PC-3 (cell line): ENCODE measurements around the gene RIOK2. TPM values are rescaled to one million over a fixed set of nuclear protein-coding genes. Genes with fewer than 3 reads are reported as not detected.

Experiments used
- ATAC-seq: fragments of 200-7000 bp; cut with Tn5 transposase; 2 replicates; pipeline ENCODE4 v1.9.1; 2020; ENCODE audit warnings: mild to moderate bottlenecking, moderate library complexity
- BruUV-seq: library from RNA; stranded (reverse); fragments of 400-500 nt; replicated peaks from 2 replicates; lab custom pipeline; 2021; lab: Mats Ljungman, UMichigan
- CTCF ChIA-PET: fragments of 300-600 bp; sonication (Branson Sonifier 250); formaldehyde crosslinking; loops from one replicate; lab custom pipeline; 2022; ENCODE audit warnings: antibody characterized with exemption; lab: Charles Lee
- POLR2A ChIA-PET: fragments of 300-600 bp; sonication (Branson Sonifier 250); formaldehyde crosslinking; loops from one replicate; lab custom pipeline; 2022; ENCODE audit warnings: antibody characterized with exemption; ENCODE audit not compliant: unreplicated experiment; lab: Charles Lee
- DNase-seq: peaks from one replicate; pipeline ENCODE4 v3.0.0-alpha.2; 2015
- H2AFZ ChIP-seq: fragments of 300-600 bp; sonication (generic); 2 replicates; pipeline ENCODE4 v1.6.0; 2016; ENCODE audit warnings: antibody characterized with exemption, low read length
- H3F3A ChIP-seq: fragments of 300-600 bp; sonication (generic); one replicate; pipeline ENCODE4 v1.6.0; 2017; ENCODE audit warnings: antibody characterized with exemption, low read length, control low read depth, mild to moderate bottlenecking; ENCODE audit not compliant: unreplicated experiment
- H3K27ac ChIP-seq: fragments of 300-600 bp; sonication (generic); 2 replicates; pipeline ENCODE4 v1.5.1; 2016; ENCODE audit warnings: mild to moderate bottlenecking, low read length
- H3K27me3 ChIP-seq: fragments of 300-600 bp; sonication (generic); 2 replicates; pipeline ENCODE4 v1.6.1; 2016; ENCODE audit warnings: low read length, mixed read lengths
- H3K36me3 ChIP-seq: fragments of 300-600 bp; sonication (generic); 2 replicates; pipeline ENCODE4 v1.6.1; 2016; ENCODE audit warnings: low read depth, mixed run types, low read length, mixed read lengths
- H3K4me1 ChIP-seq: fragments of 300-600 bp; sonication (generic); 2 replicates; pipeline ENCODE4 v1.5.1; 2016; ENCODE audit warnings: low read length; ENCODE audit not compliant: insufficient read depth
- H3K4me2 ChIP-seq: fragments of 300-600 bp; sonication (generic); 2 replicates; pipeline ENCODE4 v1.6.0; 2016; ENCODE audit warnings: low read length
- H3K4me3 ChIP-seq: fragments of 300-600 bp; sonication (generic); 2 replicates; pipeline ENCODE4 v1.5.1; 2016; ENCODE audit warnings: mild to moderate bottlenecking, low read length, mixed read lengths
- H3K79me2 ChIP-seq: fragments of 300-600 bp; sonication (generic); 2 replicates; pipeline ENCODE4 v1.6.1; 2017; ENCODE audit warnings: low read length, mixed read lengths
- H3K9ac ChIP-seq: fragments of 300-600 bp; sonication (generic); 2 replicates; pipeline ENCODE4 v1.6.0; 2016; ENCODE audit warnings: mild to moderate bottlenecking, low read length
- H3K9me2 ChIP-seq: fragments of 300-600 bp; sonication (generic); replicated peaks from 2 replicates; pipeline ENCODE4 v1.6.1; 2016; ENCODE audit warnings: mixed run types, low read length, mixed read lengths
- H3K9me3 ChIP-seq: fragments of 300-600 bp; sonication (generic); 2 replicates; pipeline ENCODE4 v1.6.1; 2016; ENCODE audit warnings: low read length, mixed read lengths
- H4K20me1 ChIP-seq: fragments of 300-600 bp; sonication (generic); 2 replicates; pipeline ENCODE4 v1.6.1; 2016; ENCODE audit warnings: low read length, mixed read lengths
- EZH2 ChIP-seq: fragments of 300-600 bp; sonication (generic); IDR thresholded peaks from one replicate; pipeline ENCODE4 v1.6.1; 2017; ENCODE audit warnings: antibody characterized with exemption, mild to moderate bottlenecking, low read length; ENCODE audit not compliant: unreplicated experiment
- EZH2phosphoT487 ChIP-seq: fragments of 300-600 bp; sonication (generic); IDR thresholded peaks from 2 replicates; pipeline ENCODE4 v1.6.1; 2018; ENCODE audit warnings: mild to moderate bottlenecking, antibody characterized with exemption, low read length, borderline replicate concordance
- intact Hi-C: fragments of 100-400 bp; cut with micrococcal nuclease; formaldehyde crosslinking; loops from 2 replicates; pipeline ENCODE4 v1.9.0; 2023
- total RNA-seq: library from RNA; depleted of rRNA; stranded (reverse); fragments of >200 nt; gene quantifications from 2 replicates; pipeline ENCODE4 v1.2.3, GENCODE V29; 2014
- TF ChIP-seq, protein P1 (sequence below): fragments of 300-600 bp; sonication (generic); conservative IDR thresholded peaks from 2 replicates; pipeline ENCODE4 v1.5.1; 2017; ENCODE audit warnings: antibody characterized with exemption, low read depth, mild to moderate bottlenecking, low read length

Gene RIOK2
- total RNA-seq, 1 experiment from 2014 or later: 16.1 TPM

DNA sequence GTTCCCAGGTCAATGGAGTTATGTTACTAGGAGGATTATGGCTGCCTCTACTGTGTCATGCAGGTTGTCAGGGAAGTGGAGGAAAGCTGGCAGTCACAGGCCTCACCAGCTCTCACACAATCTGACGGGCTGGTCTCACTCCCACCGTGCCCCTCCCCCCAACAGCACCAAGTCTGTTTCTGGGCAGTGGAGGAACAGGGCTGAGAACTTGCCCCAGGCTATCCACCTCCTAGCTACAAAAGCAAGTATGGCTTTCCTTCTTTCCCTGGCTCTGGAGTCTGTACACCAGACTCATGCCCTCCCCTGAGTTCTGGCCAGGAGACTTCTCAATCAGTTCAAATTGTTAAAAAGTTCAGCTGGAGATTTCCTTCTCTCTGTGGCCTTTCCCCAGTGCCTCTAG lies 25.7 kb upstream of the RIOK2 start:
- Histone ChIP-seq H3K9me3 (no peaks in the 10 kb centered on the region), H3K36me3 (no peaks in the 10 kb centered on the region), H3K79me2 (no peaks in the 10 kb centered on the region), H2AFZ (no peak overlapping the region), H4K20me1 (no peaks in the 10 kb centered on the region), H3K27me3 (no peaks in the 10 kb centered on the region), H3F3A (no peaks in the 10 kb centered on the region), H3K4me1 (no peaks in the 10 kb centered on the region), H3K4me3 (no peak overlapping the region), H3K4me2 (no peak overlapping the region), H3K27ac (no peak overlapping the region), H3K9ac (no peak overlapping the region), H3K9me2 (no peaks in the 10 kb centered on the region)
- TF ChIP-seq EZH2phosphoT487: no peak
- TF ChIP-seq, protein P1, sequence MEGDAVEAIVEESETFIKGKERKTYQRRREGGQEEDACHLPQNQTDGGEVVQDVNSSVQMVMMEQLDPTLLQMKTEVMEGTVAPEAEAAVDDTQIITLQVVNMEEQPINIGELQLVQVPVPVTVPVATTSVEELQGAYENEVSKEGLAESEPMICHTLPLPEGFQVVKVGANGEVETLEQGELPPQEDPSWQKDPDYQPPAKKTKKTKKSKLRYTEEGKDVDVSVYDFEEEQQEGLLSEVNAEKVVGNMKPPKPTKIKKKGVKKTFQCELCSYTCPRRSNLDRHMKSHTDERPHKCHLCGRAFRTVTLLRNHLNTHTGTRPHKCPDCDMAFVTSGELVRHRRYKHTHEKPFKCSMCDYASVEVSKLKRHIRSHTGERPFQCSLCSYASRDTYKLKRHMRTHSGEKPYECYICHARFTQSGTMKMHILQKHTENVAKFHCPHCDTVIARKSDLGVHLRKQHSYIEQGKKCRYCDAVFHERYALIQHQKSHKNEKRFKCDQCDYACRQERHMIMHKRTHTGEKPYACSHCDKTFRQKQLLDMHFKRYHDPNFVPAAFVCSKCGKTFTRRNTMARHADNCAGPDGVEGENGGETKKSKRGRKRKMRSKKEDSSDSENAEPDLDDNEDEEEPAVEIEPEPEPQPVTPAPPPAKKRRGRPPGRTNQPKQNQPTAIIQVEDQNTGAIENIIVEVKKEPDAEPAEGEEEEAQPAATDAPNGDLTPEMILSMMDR: no peak
- intact Hi-C loops: no loop called here
- no TSS peak for BruUV-seq
- ATAC-seq (no peak), DNase-seq (no peak)
- ChIA-PET POLR2A (no interaction called here), CTCF (no interaction called here)

DNA sequence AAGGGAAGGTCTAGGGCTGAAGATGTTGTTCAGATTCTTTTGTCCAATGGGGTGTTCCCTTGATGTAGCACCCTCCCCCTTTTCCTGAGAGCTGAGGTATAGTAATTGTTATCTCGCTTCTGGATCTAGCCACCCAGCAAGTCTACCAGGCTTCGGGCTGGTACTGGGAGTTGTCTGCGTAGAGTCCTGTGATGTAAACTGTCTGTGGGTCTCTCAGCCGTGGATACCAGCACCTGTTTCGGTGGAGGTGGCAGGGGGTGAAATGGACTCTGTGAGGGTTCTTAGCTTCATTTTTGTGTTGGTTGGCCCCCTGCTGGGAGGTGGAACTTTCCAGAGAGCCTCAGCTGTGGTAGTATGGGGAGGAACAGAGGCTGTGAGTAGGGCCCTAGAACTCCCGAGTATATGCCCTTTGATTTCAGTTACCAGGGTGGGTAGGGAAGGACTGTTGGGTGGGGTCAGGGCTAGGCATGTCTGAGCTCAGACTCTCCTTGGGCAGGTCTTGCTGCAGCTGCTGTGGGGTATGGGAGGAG lies 25.2 kb upstream of the RIOK2 start:
- BruUV-seq: no TSS peak
- Histone ChIP-seq H3K27ac (no peak overlapping the region), H3K9me2 (no peaks in the 10 kb centered on the region), H3K4me1 (no peaks in the 10 kb centered on the region), H3K79me2 (no peaks in the 10 kb centered on the region), H3K36me3 (no peaks in the 10 kb centered on the region), H3K9ac (no peak overlapping the region), H3K9me3 (no peaks in the 10 kb centered on the region), H2AFZ (no peak overlapping the region), H4K20me1 (no peaks in the 10 kb centered on the region), H3K4me2 (no peak overlapping the region), H3K4me3 (no peak overlapping the region), H3K27me3 (no peaks in the 10 kb centered on the region), H3F3A (no peaks in the 10 kb centered on the region)
- DNase-seq: no peak
- ChIA-PET POLR2A (no interaction called here), CTCF (no interaction called here)
- ATAC-seq: no peak
- no peak for TF ChIP-seq EZH2phosphoT487
- TF ChIP-seq EZH2: no peak
- TF ChIP-seq, protein P1: no peak
- intact Hi-C loops: no loop called here

DNA sequence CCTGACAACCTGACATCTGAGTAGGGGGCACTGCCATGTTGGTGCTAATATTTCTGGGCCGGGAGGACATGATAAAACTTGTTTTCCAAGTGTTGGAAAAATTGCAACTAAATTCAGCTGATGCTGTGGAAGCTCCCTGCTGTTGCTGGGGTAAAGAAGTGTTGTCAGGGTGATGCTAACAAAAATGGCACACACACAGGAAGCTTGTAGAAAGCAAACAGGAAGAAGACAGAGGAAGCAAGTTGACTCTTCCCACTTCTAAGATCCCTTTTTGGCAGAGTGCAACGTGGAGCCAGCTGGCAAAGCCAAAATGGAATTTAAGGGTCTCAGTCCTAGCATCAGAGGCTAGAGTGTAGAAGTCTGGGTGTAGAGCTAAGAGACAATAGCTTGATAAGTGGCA lies 11.3 kb upstream of the RIOK2 start:
- H3K4me3 ChIP-seq: no peak overlapping the region
- TF ChIP-seq EZH2phosphoT487 (no peak), EZH2 (no peak)
- TF ChIP-seq, protein P1: no peak
- no peaks in the 10 kb centered on the region for H3K79me2 ChIP-seq
- no peaks in the 10 kb centered on the region for H3F3A ChIP-seq
- DNase-seq (no peak), ATAC-seq (no peak)
- no peaks in the 10 kb centered on the region for H3K27me3 ChIP-seq
- intact Hi-C loops: no loop called here
- no peak overlapping the region for H3K27ac ChIP-seq
- H2AFZ ChIP-seq: no peak overlapping the region
- CTCF ChIA-PET: no interaction called here
- H3K36me3 ChIP-seq: no peaks in the 10 kb centered on the region
- H3K9ac ChIP-seq: no peak overlapping the region
- no peaks in the 10 kb centered on the region for H3K4me1 ChIP-seq
- no peaks in the 10 kb centered on the region for H3K9me2 ChIP-seq
- no peaks in the 10 kb centered on the region for H3K9me3 ChIP-seq
- H4K20me1 ChIP-seq: no peaks in the 10 kb centered on the region
- H3K4me2 ChIP-seq: no peak overlapping the region
- BruUV-seq: no TSS peak
- POLR2A ChIA-PET: interaction anchor here (0.5 kb wide), 1 partner anchor 810 kb away, joined by 4 read pairs; no protein-coding TSS in a partner anchor
